Breast epithelium (tissue), 4 donors: ENCODE results near the gene WTAP. TPM values are rescaled to one million over a fixed set of nuclear protein-coding genes. Genes with fewer than 3 reads are reported as not detected.

ENCODE experiments used
- DNase-seq, 2 donors: peaks; one replicate each; pipeline ENCODE4 v3.0.0-alpha.2; 2019; ENCODE audit warnings: low spot score in 2 of 2
- H3K27ac ChIP-seq, 2 donors: fragments of 200-600 bp; sonication (generic) in 1 of 2; one replicate each; pipeline ENCODE4 v1.5.1; 2016 to 2019; ENCODE audit warnings: mild to moderate bottlenecking in 1 of 2
- H3K27me3 ChIP-seq, 2 donors: fragments of 200-600 bp; sonication (generic) in 1 of 2; one replicate each; pipeline versions ENCODE4 v1.5.1 to v1.6.0; 2017 to 2019; ENCODE audit warnings: control low read depth in 1 of 2, mild to moderate bottlenecking in 1 of 2
- H3K36me3 ChIP-seq: fragments of 200-600 bp; one replicate; pipeline ENCODE4 v1.5.1; 2019
- H3K4me1 ChIP-seq, 2 donors: fragments of 200-600 bp; sonication (generic); one replicate each; pipeline ENCODE4 v1.5.1; 2016 to 2019; ENCODE audit warnings: control low read depth in 1 of 2
- H3K4me3 ChIP-seq, 3 donors: fragments of 200-600 bp; sonication (generic); 1 replicate in 2 of 3; 2 replicates in 1 of 3; pipeline ENCODE4 v1.5.1; 2016 to 2019; ENCODE audit warnings: mild to moderate bottlenecking in 3 of 3, moderate library complexity in 2 of 3
- H3K9me3 ChIP-seq, 2 donors: fragments of 200-600 bp; sonication (generic) in 1 of 2; one replicate each; pipeline ENCODE4 v1.5.1; 2016 to 2019; ENCODE audit warnings: control low read depth in 1 of 2
- CTCF ChIP-seq, 3 donors: fragments of 450-650 bp; IDR thresholded peaks; one replicate each; pipeline ENCODE4 v1.5.1; 2016 to 2017; ENCODE audit warnings: antibody characterized with exemption in 3 of 3, mild to moderate bottlenecking in 3 of 3, moderate library complexity in 3 of 3
- POLR2A ChIP-seq: fragments of 450-650 bp; IDR thresholded peaks from one replicate; pipeline ENCODE4 v1.6.1; 2016; ENCODE audit warnings: antibody characterized with exemption, mild to moderate bottlenecking, moderate library complexity
- POLR2AphosphoS5 ChIP-seq, 3 donors: sonication (generic); formaldehyde crosslinking; IDR thresholded peaks; one replicate each; pipeline ENCODE4 v1.6.1; 2017; ENCODE audit warnings: antibody characterized with exemption in 3 of 3
- intact Hi-C: fragments of 100-400 bp; cut with DNase I; formaldehyde crosslinking; loops from one replicate; pipeline ENCODE4 v1.15.1; 2023; ENCODE audit warnings: low total_unique reads
- total RNA-seq, 3 donors: library from RNA; depleted of rRNA; stranded (reverse); fragments of >200 nt; gene quantifications; one replicate each; pipeline ENCODE4 v1.1.0, GENCODE V29; 2016

WTAP gene
- total RNA-seq, 3 donors from 2014 or later, result 115 to 153 (median 116) TPM

- no peaks in the 10 kb centered on the region for H3K36me3 ChIP-seq
Measured at GRCh38 chr6:159800141-159800865, 73.0 kb downstream of the WTAP start, which contains the start of gene PNLDC1. PNLDC1 (plus strand) TSS chr6:159800276; CDS start chr6:159800308, 32 bp downstream.

GRCh38 chr6:159801935-159802334 is 74.6 kb downstream of the WTAP start:
- H3K4me1 ChIP-seq, result no peaks in the 10 kb centered on the region
- DNase-seq, result no peak
- intact Hi-C loops, result no loop called here
- no peaks in the 10 kb centered on the region for H3K36me3 ChIP-seq
- H3K9me3 ChIP-seq, result no peaks in the 10 kb centered on the region
- no peaks in the 10 kb centered on the region for H3K27me3 ChIP-seq
- H3K4me3 ChIP-seq, result no peak overlapping the region
- TF ChIP-seq POLR2A, result no peak
- TF ChIP-seq CTCF (IDR thresholded peaks at IDR 0.05), result no peak
- TF ChIP-seq POLR2AphosphoS5 (IDR thresholded peaks at IDR 0.05), result no peak
- no peak overlapping the region for H3K27ac ChIP-seq

More at GRCh38 chr6:159800141-159800865, 73.0 kb downstream of the WTAP start, which contains the start of gene PNLDC1:
- TF ChIP-seq POLR2A (no peak), POLR2AphosphoS5 (IDR thresholded peaks at IDR 0.05) (no peak), CTCF (IDR thresholded peaks at IDR 0.05) (no peak)
- Histone ChIP-seq H3K27ac (no peak within 1 kb of the TSS), H3K27me3 (no peaks in the 10 kb centered on the region), H3K9me3 (no peaks in the 10 kb centered on the region), H3K4me3 (no peak within 1 kb of the TSS), H3K4me1 (no peaks in the 10 kb centered on the region)
- DNase-seq, result no peak
- intact Hi-C loops, result no loop called here

- no peaks in the 10 kb centered on the region for H3K9me3 ChIP-seq
- TF ChIP-seq POLR2AphosphoS5 (IDR thresholded peaks at IDR 0.05) (no peak), CTCF (IDR thresholded peaks at IDR 0.05) (no peak), POLR2A (no peak)
- intact Hi-C loops, result no loop called here
- no peaks in the 10 kb centered on the region for H3K4me1 ChIP-seq
- no peaks in the 10 kb centered on the region for H3K36me3 ChIP-seq
- no peaks in the 10 kb centered on the region for H3K27me3 ChIP-seq
- no peak for DNase-seq
- no peak overlapping the region for H3K27ac ChIP-seq
- no peak overlapping the region for H3K4me3 ChIP-seq
Measured at GRCh38 chr6:159804504-159804903, 77.2 kb downstream of the WTAP start.

GRCh38 chr6:159805440-159806020 is 78.2 kb downstream of the WTAP start:
- no peaks in the 10 kb centered on the region for H3K4me1 ChIP-seq
- TF ChIP-seq CTCF (IDR thresholded peaks at IDR 0.05), result no peak
- no peak for TF ChIP-seq POLR2A
- no peak for TF ChIP-seq POLR2AphosphoS5 (IDR thresholded peaks at IDR 0.05)

More at GRCh38 chr6:159805440-159806020, 78.2 kb downstream of the WTAP start:
- Histone ChIP-seq H3K27ac (no peak overlapping the region), H3K27me3 (no peaks in the 10 kb centered on the region), H3K36me3 (no peaks in the 10 kb centered on the region), H3K4me3 (no peak overlapping the region), H3K9me3 (no peaks in the 10 kb centered on the region)
- DNase-seq, result no peak
- intact Hi-C loops, result no loop called here

Other genes with a start within 250 kb of the WTAP start
- gene SOD2, start 34.3 kb upstream of the WTAP start, total RNA-seq, result 1,000 to 10,000 TPM in 2 of 3 donors, 100 to 1,000 TPM in 1; 999 to 1,273 (median 1,163) TPM
- 10 to 100 TPM in 2 of 3 donors, 1 to 10 TPM in 1; 9.4 to 10.5 (median 10.1) TPM for gene ACAT2, start 34.5 kb downstream of the WTAP start, total RNA-seq
- 100 to 1,000 TPM; 119 to 151 (median 137) TPM for gene TCP1, start 62.1 kb downstream of the WTAP start, total RNA-seq
- 10 to 100 TPM; 52.8 to 72.9 (median 68.2) TPM for gene MRPL18, start 63.0 kb downstream of the WTAP start, total RNA-seq
- gene PNLDC1, start 72.8 kb downstream of the WTAP start, total RNA-seq, result under 1 TPM in 2 of 3 donors, not detected in 1; 0.29 to 0.66 TPM
- gene MAS1, start 163.5 kb downstream of the WTAP start, total RNA-seq, result not detected
- 100 to 1,000 TPM in 1 of 3 donors, 10 to 100 TPM in 2; 60.4 to 112 (median 81.0) TPM for gene IGF2R, start 241.6 kb downstream of the WTAP start, total RNA-seq